OCI-LY7 (cell line): Measurements from ENCODE around the gene HIRIP3. TPM values are rescaled to one million over a fixed set of nuclear protein-coding genes. Genes with fewer than 3 reads are reported as not detected.

Source experiments
- BruUV-seq: library from RNA; stranded (reverse); fragments of 400-500 nt; replicated peaks from 2 replicates; lab custom pipeline; 2021; lab: Mats Ljungman, UMichigan
- CTCF ChIA-PET: fragments of 300-600 bp; sonication (Branson Sonifier 250); formaldehyde crosslinking; loops from one replicate; lab custom pipeline; 2022; ENCODE audit warnings: antibody characterized with exemption; ENCODE audit not compliant: unreplicated experiment; lab: Charles Lee
- POLR2A ChIA-PET: fragments of 300-600 bp; sonication (Branson Sonifier 250); formaldehyde crosslinking; loops from one replicate; lab custom pipeline; 2022; ENCODE audit warnings: antibody characterized with exemption; lab: Charles Lee
- DNase-seq: peaks from one replicate; pipeline ENCODE4 v3.0.0-alpha.2; 2015; ENCODE audit warnings: low spot score
- H2AFZ ChIP-seq: fragments of 200-600 bp; sonication (generic), shearing (Covaris generic); 2 replicates; pipeline ENCODE4 v1.6.1; 2014; ENCODE audit warnings: mild to moderate bottlenecking, antibody characterized with exemption, low read length, moderate library complexity
- H3K27ac ChIP-seq: fragments of 200-600 bp; sonication (generic); 2 replicates; pipeline ENCODE4 v1.5.1; 2014; ENCODE audit warnings: mixed run types, low read depth, mild to moderate bottlenecking, moderate library complexity, low read length, inconsistent platforms; ENCODE audit not compliant: poor library complexity, severe bottlenecking
- H3K36me3 ChIP-seq: fragments of 200-600 bp; sonication (generic); 2 replicates; pipeline ENCODE4 v1.6.1; 2014; ENCODE audit warnings: mild to moderate bottlenecking, antibody characterized with exemption, low read length, moderate library complexity, mixed read lengths; ENCODE audit not compliant: insufficient read depth
- H3K4me1 ChIP-seq: fragments of 200-600 bp; sonication (generic); 2 replicates; pipeline ENCODE4 v1.5.1; 2014; ENCODE audit warnings: mild to moderate bottlenecking, low read length; ENCODE audit not compliant: insufficient read depth, poor library complexity, severe bottlenecking
- H3K4me2 ChIP-seq: fragments of 200-600 bp; sonication (generic); 2 replicates; pipeline ENCODE4 v1.6.1; 2014; ENCODE audit warnings: mild to moderate bottlenecking, low read length
- H3K4me3 ChIP-seq: fragments of 200-600 bp; sonication (generic); 2 replicates; pipeline ENCODE4 v1.5.1; 2014; ENCODE audit warnings: mild to moderate bottlenecking, low read depth, low read length; ENCODE audit not compliant: poor library complexity, severe bottlenecking
- H3K79me2 ChIP-seq: fragments of 200-600 bp; sonication (generic); 2 replicates; pipeline ENCODE4 v1.6.1; 2016; ENCODE audit warnings: low read depth, mild to moderate bottlenecking, low read length, moderate library complexity, mixed read lengths; ENCODE audit not compliant: insufficient read depth
- H3K9me2 ChIP-seq: fragments of 200-600 bp; sonication (generic); 2 replicates; pipeline ENCODE4 v1.6.1; 2016; ENCODE audit warnings: mild to moderate bottlenecking, low read length, mixed read lengths; ENCODE audit not compliant: insufficient read depth
- H3K9me3 ChIP-seq: fragments of 200-600 bp; sonication (generic); 2 replicates; pipeline ENCODE4 v1.6.1; 2014; ENCODE audit warnings: mild to moderate bottlenecking, mixed run types, low read length, mixed read lengths
- H4K20me1 ChIP-seq: fragments of 200-600 bp; sonication (generic); 2 replicates; pipeline ENCODE4 v1.6.1; 2014; ENCODE audit warnings: mild to moderate bottlenecking, antibody characterized with exemption, low read length, moderate library complexity, mixed read lengths; ENCODE audit not compliant: insufficient read depth
- EZH2phosphoT487 ChIP-seq: fragments of 200-600 bp; sonication (generic); IDR thresholded peaks from 2 replicates; pipeline ENCODE4 v1.6.1; 2018; ENCODE audit warnings: low read depth, borderline replicate concordance, mild to moderate bottlenecking, mixed run types, antibody characterized with exemption, low read length, moderate library complexity, mixed read lengths
- intact Hi-C: fragments of 100-400 bp; cut with micrococcal nuclease; formaldehyde crosslinking; loops from one replicate; pipeline ENCODE4 v1.10.0; 2022; ENCODE audit not compliant: unreplicated experiment
- total RNA-seq, 2 experiments: library from RNA; depleted of rRNA in 1 of 2; stranded (reverse); fragments of >200 nt in 1 of 2; shearing (Covaris generic) in 1 of 2; gene quantifications; 2 replicates each; pipeline ENCODE4 v1.2.3, GENCODE V29; 2014 to 2022
- TF ChIP-seq, protein P1 (sequence below): fragments of 200-600 bp; sonication (generic); conservative IDR thresholded peaks from 2 replicates; pipeline ENCODE4 v1.5.1; 2014; ENCODE audit warnings: mild to moderate bottlenecking, antibody characterized with exemption, low read length, moderate library complexity, mixed read lengths

Gene HIRIP3
- total RNA-seq, 2 experiments from 2014 or later, result 43.2 to 60.4 TPM

DNA sequence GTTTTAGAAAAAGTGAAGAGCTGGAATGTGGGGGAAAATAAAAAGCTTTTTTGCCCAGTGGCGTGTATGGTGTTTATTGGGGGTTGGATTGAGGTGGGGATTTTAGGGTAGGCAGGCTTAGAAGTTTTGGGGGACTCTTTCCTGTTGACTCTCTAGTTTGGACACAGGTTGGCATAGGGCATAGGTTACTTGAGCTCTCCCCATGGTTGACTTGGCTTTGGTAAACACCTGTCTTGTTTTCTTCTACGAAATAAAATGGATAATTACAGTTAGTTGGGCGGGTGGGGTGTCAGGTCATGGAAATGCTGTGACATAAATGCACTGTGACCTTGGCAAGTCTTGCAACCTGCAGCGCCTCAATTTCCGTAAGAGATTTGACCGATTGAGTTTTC lies 22.4 kb downstream of the HIRIP3 start:
- TF ChIP-seq, protein P1, sequence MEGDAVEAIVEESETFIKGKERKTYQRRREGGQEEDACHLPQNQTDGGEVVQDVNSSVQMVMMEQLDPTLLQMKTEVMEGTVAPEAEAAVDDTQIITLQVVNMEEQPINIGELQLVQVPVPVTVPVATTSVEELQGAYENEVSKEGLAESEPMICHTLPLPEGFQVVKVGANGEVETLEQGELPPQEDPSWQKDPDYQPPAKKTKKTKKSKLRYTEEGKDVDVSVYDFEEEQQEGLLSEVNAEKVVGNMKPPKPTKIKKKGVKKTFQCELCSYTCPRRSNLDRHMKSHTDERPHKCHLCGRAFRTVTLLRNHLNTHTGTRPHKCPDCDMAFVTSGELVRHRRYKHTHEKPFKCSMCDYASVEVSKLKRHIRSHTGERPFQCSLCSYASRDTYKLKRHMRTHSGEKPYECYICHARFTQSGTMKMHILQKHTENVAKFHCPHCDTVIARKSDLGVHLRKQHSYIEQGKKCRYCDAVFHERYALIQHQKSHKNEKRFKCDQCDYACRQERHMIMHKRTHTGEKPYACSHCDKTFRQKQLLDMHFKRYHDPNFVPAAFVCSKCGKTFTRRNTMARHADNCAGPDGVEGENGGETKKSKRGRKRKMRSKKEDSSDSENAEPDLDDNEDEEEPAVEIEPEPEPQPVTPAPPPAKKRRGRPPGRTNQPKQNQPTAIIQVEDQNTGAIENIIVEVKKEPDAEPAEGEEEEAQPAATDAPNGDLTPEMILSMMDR, result no peak
- TF ChIP-seq EZH2phosphoT487, result no peak
- no peak overlapping the region for H3K4me3 ChIP-seq
- H3K4me1 ChIP-seq, result peaks cover 34% of the 10 kb centered on the region
- H3K9me3 ChIP-seq, result no peaks in the 10 kb centered on the region
- peak overlapping the region; percentile 38 for H3K27ac ChIP-seq
- 0 out of 2 replicates have a peak, but pooled peaks cover 12% of the 10 kb centered on the region for H4K20me1 ChIP-seq
- no peaks in the 10 kb centered on the region for H3K9me2 ChIP-seq
- CTCF ChIA-PET, result interaction anchor here (0.6 to 1.1 kb wide), 5 partner anchors 10 to 273 kb away, joined by 3 to 6 read pairs (median 3); no protein-coding TSS in a partner anchor
- no peak for DNase-seq
- BruUV-seq, result no TSS peak
- intact Hi-C loops, result loop anchor here (1.0 to 5.0 kb wide), 3 partner anchors 23 to 156 kb away; partner anchors contain the start of genes INO80E, KCTD13 and PAGR1
- H3K4me2 ChIP-seq, result no peak overlapping the region
- H3K36me3 ChIP-seq, result peaks cover 41% of the 10 kb centered on the region
- peak overlapping the region; percentile 75; the same call in 1 of the 2 replicates for H2AFZ ChIP-seq
- POLR2A ChIA-PET, result interaction anchor here (0.5 to 3.8 kb wide), 19 partner anchors 9 to 210 kb away, joined by 3 to 56 read pairs (median 4); partner anchors contain the start of genes ALDOA, CORO1A, HIRIP3 and KCTD13
- H3K79me2 ChIP-seq, result peaks cover 34% of the 10 kb centered on the region

GRCh38 chr16:29972500-29972899 lies 22.9 kb downstream of the HIRIP3 start:
- BruUV-seq, result no TSS peak
- H4K20me1 ChIP-seq, result 0 out of 2 replicates have a peak, but pooled peaks cover 12% of the 10 kb centered on the region
- H3K9me3 ChIP-seq, result no peaks in the 10 kb centered on the region
- peak overlapping the region; percentile 38 for H3K27ac ChIP-seq
- ChIA-PET CTCF (no interaction called here), POLR2A (interaction anchor here (0.7 to 3.8 kb wide), 8 partner anchors 9 to 104 kb away, joined by 3 to 56 read pairs (median 4); partner anchors contain the start of genes HIRIP3, KCTD13 and TMEM219)
- intact Hi-C loops, result loop anchor here (5.0 kb wide), 1 partner anchor 155 kb away; the partner anchor contains the start of gene PAGR1
- peaks cover 34% of the 10 kb centered on the region for H3K4me1 ChIP-seq
- no peak overlapping the region for H3K4me2 ChIP-seq
- TF ChIP-seq, protein P1, result no peak
- TF ChIP-seq EZH2phosphoT487, result no peak
- H3K36me3 ChIP-seq, result peaks cover 39% of the 10 kb centered on the region
- peaks cover 34% of the 10 kb centered on the region for H3K79me2 ChIP-seq
- DNase-seq, result no peak
- H3K4me3 ChIP-seq, result no peak overlapping the region
- no peak overlapping the region for H2AFZ ChIP-seq
- no peaks in the 10 kb centered on the region for H3K9me2 ChIP-seq

DNA sequence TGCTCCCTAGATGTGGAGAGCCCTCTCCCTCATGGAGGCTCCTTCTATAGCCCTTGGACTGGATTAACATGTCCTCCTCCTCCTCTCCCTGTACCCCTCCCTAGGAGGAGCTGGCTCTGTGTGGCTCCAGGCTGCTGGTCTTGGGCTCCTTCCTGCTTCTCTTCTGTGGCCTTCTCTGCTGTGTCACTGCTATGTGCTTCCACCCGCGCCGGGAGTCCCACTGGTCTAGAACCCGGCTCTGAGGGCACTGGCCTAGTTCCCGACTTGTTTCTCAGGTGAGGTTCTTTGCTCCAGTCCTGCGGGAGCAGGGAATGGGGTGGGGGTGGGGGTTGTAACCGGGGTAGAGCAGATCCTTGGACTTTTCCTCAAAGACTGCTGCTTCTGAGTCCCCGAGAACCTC lies 24.1 kb downstream of the HIRIP3 start:
- intact Hi-C loops, result loop anchor here (5.0 kb wide), 1 partner anchor 154 kb away; the partner anchor contains the start of gene PAGR1
- POLR2A ChIA-PET, result interaction anchor here (3.8 kb wide), 1 partner anchor 10 kb away, joined by 56 read pairs; the partner anchor contains the start of gene TMEM219

More for the DNA sequence above, 24.1 kb downstream of the HIRIP3 start:
- Histone ChIP-seq H3K27ac (no peak overlapping the region), H2AFZ (no peak overlapping the region), H3K4me1 (peaks cover 25% of the 10 kb centered on the region), H4K20me1 (0 out of 2 replicates have a peak, but pooled peaks cover 7% of the 10 kb centered on the region), H3K9me2 (no peaks in the 10 kb centered on the region), H3K9me3 (no peaks in the 10 kb centered on the region), H3K36me3 (peaks cover 42% of the 10 kb centered on the region), H3K4me2 (no peak overlapping the region), H3K4me3 (no peak overlapping the region), H3K79me2 (peaks cover 26% of the 10 kb centered on the region)
- no peak for TF ChIP-seq EZH2phosphoT487
- TF ChIP-seq, protein P1, result no peak
- no peak for DNase-seq
- CTCF ChIA-PET, result no interaction called here
- no TSS peak for BruUV-seq
